ENCODE measurements around the gene RAB34. TPM values are rescaled to one million over a fixed set of nuclear protein-coding genes. Genes with fewer than 3 reads are reported as not detected.

The RAB34 gene
- polyA plus RNA-seq, 12 donors, result 49.7 to 98.2 (median 66.4) TPM; not detected in 1

DNA sequence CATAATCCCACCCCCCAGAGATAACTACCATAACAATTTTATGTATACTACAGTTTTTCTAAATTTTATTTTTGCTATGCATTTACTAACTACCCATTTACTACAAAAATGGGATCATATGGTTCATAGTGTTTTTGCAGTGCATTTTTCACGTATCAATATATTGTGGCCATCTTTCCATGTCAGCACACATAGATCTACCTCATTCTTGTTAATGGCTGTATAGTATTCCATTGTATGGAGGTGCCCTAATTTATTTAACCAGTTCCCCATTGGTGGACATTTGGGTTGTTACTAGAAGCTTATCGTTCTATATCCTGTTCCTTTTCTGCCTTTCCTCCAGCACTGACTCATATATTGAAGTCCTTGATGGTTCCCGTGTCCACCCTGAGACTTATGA lies 28.7 kb downstream of the RAB34 start:
- DNase-seq, result no peak

DNA sequence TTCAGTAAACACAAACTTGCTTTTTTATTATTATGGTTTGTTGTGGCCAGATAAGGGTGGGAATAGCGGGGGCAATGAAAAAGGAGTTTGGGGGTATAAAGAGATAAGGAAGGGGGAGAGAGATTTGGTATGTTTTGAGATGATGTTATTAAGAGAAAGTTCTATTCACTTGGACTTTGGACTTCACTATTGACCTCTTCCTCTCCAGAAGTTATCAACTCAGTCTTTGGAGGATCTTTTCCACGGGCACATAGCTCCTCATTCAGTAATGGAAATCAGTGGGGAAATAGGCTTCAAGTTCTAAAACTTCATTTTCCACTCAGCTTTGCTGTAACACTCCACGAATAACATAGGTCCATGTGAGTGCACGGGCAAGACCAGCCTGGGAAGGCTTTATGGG lies 29.2 kb downstream of the RAB34 start:
- DNase-seq, result no peak

DNA sequence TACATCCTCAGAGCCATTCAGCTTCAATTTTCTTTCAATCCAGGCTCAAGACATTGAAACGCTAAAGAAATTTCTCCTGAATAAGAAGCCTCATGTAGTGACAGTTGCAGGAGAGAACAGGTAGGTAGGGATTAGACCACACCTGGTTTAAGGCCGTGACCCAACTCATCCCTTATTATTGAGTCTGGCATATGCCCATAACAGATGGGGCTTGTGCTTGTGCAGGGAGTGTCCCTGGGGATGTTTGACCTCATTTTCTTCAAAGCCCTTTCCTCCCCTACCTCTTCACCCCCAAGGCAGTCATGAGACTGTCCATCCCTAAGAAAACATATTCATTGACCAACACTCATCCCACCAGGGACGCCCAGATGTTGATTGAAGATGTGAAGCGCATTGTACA lies 31.4 kb downstream of the RAB34 start:
- no peak for DNase-seq

DNA sequence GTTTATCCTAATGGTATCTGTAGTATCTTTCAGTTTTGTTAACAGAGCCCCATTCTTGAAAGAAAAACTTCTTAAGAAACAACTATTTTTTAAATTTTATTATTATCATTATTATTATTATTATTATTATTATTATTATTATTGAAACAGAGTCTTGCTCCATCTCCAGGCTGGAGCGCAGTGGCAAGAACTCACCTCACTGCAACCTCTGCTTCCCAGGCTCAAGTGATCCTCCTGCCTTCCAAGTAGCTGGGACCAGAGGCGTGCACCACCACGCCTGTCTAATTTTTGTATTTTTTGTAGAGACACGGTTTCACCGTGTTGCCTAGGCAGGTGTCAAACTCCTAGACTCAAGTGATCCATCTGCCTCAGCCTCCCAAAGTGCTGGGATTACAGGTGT lies 32.3 kb downstream of the RAB34 start:
- no peak for DNase-seq

DNA sequence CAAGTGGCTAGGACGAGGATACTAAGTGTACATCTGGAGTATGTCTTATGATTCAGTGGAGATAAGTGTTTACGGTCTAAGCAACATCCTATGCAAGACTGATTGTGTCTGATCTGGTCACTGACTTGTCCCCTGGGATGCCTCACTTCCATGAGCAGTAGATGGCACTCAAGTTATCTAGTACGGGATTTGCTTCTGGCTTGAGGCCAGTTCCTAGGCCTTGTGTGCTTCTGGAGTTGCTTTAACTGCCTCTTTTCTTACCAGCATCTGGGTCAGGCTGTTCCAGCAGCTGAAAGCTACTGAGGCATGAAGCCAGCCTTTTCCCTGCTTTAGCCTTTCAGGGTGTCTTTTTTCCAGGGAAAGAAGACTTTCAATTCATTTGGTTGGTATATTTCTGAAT lies 32.7 kb downstream of the RAB34 start:
- DNase-seq, result no peak

DNA sequence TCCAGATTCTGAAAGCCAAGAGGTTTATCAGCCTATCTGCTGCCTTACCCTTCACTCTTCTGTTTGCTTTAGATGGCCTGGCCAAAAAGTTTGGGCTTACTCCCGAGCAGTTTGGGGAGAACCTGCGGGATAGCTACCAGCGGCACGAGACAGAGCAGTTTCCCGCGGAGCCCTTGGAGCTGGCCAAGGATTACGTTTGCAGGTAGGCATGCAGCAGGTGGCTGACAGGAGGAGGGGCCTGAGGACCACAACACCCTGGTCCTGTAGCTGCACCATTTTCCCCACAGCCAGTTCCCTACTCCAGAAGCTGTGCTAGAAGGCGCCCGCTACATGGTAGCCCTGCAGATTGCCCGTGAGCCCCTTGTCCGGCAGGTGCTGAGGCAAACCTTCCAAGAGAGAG lies 35.0 kb downstream of the RAB34 start:
- DNase-seq, result no peak

DNA sequence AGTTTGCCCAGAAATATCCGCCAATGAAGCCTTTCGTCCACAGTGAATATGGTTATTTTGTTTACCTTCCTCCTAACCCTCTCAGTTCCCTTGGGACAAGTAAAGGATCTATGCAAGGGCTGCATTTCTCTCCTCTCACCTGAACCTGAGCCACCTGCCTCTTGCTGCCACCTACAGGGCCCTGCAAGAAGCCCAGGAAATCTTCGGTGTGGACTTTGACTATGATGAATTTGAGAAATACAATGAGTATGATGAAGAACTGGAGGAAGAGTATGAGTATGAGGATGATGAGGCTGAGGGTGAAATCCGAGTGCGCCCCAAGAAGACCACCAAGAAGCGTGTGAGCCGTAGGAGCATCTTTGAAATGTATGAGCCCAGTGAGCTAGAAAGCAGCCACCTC lies 41.7 kb downstream of the RAB34 start:
- DNase-seq, result no peak

DNA sequence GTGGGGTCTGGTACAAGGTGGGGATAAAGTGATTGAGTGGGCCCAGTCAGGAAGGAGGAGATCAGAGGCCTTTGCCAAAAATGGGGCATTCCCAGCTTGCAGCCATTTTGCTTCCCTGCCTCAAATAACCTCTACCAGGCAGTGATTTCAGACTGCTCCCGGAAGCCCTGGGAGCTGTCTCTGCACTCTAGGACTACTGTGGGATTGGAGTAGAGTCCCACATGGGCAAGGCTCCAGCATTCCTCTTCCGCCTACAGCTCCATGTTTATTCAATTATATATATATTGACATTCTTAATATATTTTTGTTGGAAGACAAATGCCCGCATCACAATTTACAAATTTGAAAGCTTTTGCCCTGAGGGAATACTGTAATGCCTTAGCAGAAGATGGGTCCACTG lies 42.2 kb downstream of the RAB34 start:
- DNase-seq, result no peak

DNA sequence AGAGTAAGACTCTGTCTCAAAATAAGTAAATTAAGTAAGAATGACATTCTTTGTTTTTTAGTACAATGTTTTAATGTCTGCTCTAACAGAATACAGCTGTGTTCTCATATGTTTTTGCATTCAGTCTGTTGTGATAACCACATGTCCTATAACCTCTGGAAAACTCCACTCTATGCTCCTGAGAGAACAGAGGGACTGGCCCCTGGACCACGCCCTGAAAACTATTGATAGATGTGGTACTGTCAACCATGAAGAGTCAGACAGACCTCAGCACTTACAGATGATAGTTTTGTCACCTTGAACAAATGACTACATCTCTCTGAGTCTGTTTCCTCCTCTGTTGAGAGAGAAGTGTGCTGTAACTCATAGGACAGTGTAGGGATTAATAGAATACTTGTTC lies 47.8 kb downstream of the RAB34 start:
- no peak for DNase-seq

DNA sequence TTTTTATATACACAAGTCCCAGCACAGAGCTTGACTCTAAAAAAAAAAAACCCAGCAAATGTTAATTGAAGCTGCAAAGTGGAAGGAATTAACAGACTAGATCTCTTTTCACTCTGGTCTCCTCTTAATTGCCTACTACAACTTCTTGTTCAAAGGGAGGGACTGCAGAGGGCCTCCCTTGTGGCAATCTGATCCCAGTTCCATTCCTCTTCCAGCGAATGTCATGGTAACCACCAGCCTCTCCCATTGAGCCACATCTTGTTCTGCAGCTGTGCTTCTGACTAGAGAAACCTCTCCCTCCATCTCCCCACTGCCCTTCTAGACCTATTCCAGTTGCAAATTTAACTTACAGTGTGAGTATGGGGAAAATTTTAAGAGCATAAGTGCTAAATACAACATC lies 49.8 kb downstream of the RAB34 start:
- no peak for DNase-seq

DNA sequence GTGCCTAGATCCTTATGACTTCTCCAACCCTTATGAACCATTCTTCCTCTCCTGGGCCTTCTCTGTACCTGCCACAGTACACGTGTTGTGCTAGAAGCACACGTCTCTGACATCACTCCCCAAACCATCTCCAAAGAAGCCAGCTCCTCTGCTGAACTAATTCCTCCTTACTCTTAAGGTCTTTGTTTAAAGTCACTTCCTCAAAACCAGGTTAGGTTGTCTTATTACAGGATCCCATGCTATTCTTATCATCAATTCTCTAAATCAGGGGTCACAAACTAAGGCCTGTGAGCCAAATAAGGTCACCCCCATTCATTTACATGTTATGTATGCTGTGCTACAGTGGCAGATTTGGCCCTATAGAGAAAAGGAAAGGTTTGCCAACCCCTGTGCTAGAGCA lies 51.7 kb downstream of the RAB34 start:
- DNase-seq, result no peak

Other genes with a start within 250 kb of the RAB34 start
- gene SLC13A2, start 244.2 kb downstream of the RAB34 start, polyA plus RNA-seq (ENCODE audit: insufficient read length in 12 of 12), result 10 to 100 TPM in 1 of 12 donors, under 1 TPM in 1, not detected in 10; 0.12 to 18.2 TPM
- 10 to 100 TPM in 1 of 12 donors, 1 to 10 TPM in 2, under 1 TPM in 1, not detected in 8; 0.13 to 10.7 (median 2.1) TPM for gene FOXN1, start 211.5 kb downstream of the RAB34 start, polyA plus RNA-seq (ENCODE audit: insufficient read length in 12 of 12)
- gene UNC119, start 165.2 kb downstream of the RAB34 start, polyA plus RNA-seq (ENCODE audit: insufficient read length in 12 of 12), result 10 to 100 TPM in 11 of 12 donors, not detected in 1; 10.0 to 35.2 (median 14.3) TPM
- 10 to 100 TPM in 11 of 12 donors, not detected in 1; 35.5 to 66.0 (median 45.0) TPM for gene PIGS, start 146.3 kb downstream of the RAB34 start, polyA plus RNA-seq (ENCODE audit: insufficient read length in 12 of 12)
- gene ALDOC, start 141.0 kb downstream of the RAB34 start, polyA plus RNA-seq (ENCODE audit: insufficient read length in 12 of 12), result 1 to 10 TPM in 9 of 12 donors, under 1 TPM in 1, not detected in 2; 0.85 to 7.5 (median 2.1) TPM
- gene SPAG5, start 118.8 kb downstream of the RAB34 start, polyA plus RNA-seq (ENCODE audit: insufficient read length in 12 of 12), result 10 to 100 TPM in 11 of 12 donors, not detected in 1; 13.4 to 40.4 (median 20.9) TPM
- gene RSKR, start 103.7 kb downstream of the RAB34 start, polyA plus RNA-seq (ENCODE audit: insufficient read length in 12 of 12), result 10 to 100 TPM in 9 of 12 donors, 1 to 10 TPM in 2, not detected in 1; 8.0 to 32.5 (median 16.8) TPM
- gene BLTP2, start 72.7 kb downstream of the RAB34 start, polyA plus RNA-seq (ENCODE audit: insufficient read length in 12 of 12), result 10 to 100 TPM in 11 of 12 donors, not detected in 1; 47.5 to 88.6 (median 53.1) TPM
- 10 to 100 TPM in 11 of 12 donors, not detected in 1; 31.3 to 49.8 (median 39.7) TPM for gene SDF2, start 56.0 kb downstream of the RAB34 start, polyA plus RNA-seq (ENCODE audit: insufficient read length in 12 of 12)
- gene SUPT6H, start 55.7 kb downstream of the RAB34 start, polyA plus RNA-seq (ENCODE audit: insufficient read length in 12 of 12), result 10 to 100 TPM in 11 of 12 donors, not detected in 1; 36.7 to 76.8 (median 40.9) TPM
- 1 to 10 TPM in 10 of 12 donors, not detected in 2; 1.6 to 9.0 (median 2.5) TPM for gene PROCA1, start 6.0 kb downstream of the RAB34 start, polyA plus RNA-seq (ENCODE audit: insufficient read length in 12 of 12)
- 1,000 to 10,000 TPM in 9 of 12 donors, 100 to 1,000 TPM in 2, not detected in 1; 515 to 1,778 (median 1,509) TPM for gene RPL23A, start 2.1 kb upstream of the RAB34 start, polyA plus RNA-seq (ENCODE audit: insufficient read length in 12 of 12)
- 1 to 10 TPM in 10 of 12 donors, not detected in 2; 2.5 to 5.4 (median 3.4) TPM for gene TLCD1, start 8.4 kb upstream of the RAB34 start, polyA plus RNA-seq (ENCODE audit: insufficient read length in 12 of 12)
- 1 to 10 TPM in 11 of 12 donors, not detected in 1; 1.8 to 7.8 (median 2.6) TPM for gene NEK8, start 10.9 kb upstream of the RAB34 start, polyA plus RNA-seq (ENCODE audit: insufficient read length in 12 of 12)
- 10 to 100 TPM in 11 of 12 donors, not detected in 1; 39.4 to 93.0 (median 48.8) TPM for gene TRAF4, start 26.1 kb upstream of the RAB34 start, polyA plus RNA-seq (ENCODE audit: insufficient read length in 12 of 12)
- gene FAM222B, start 124.9 kb upstream of the RAB34 start, polyA plus RNA-seq (ENCODE audit: insufficient read length in 12 of 12), result 10 to 100 TPM in 11 of 12 donors, not detected in 1; 10.4 to 21.4 (median 12.9) TPM
- gene ERAL1, start 137.1 kb upstream of the RAB34 start, polyA plus RNA-seq (ENCODE audit: insufficient read length in 12 of 12), result 100 to 1,000 TPM in 1 of 12 donors, 10 to 100 TPM in 10, not detected in 1; 40.2 to 105 (median 44.9) TPM
- gene FLOT2, start 179.9 kb upstream of the RAB34 start, polyA plus RNA-seq (ENCODE audit: insufficient read length in 12 of 12), result 10 to 100 TPM in 11 of 12 donors, not detected in 1; 49.5 to 78.9 (median 63.5) TPM
- 1 to 10 TPM in 10 of 12 donors, not detected in 2; 2.1 to 4.9 (median 3.6) TPM for gene DHRS13, start 185.2 kb upstream of the RAB34 start, polyA plus RNA-seq (ENCODE audit: insufficient read length in 12 of 12)
- gene PHF12, start 233.7 kb upstream of the RAB34 start, polyA plus RNA-seq (ENCODE audit: insufficient read length in 12 of 12), result 10 to 100 TPM in 11 of 12 donors, not detected in 1; 18.6 to 52.0 (median 28.9) TPM